ENCODE measurements around the gene USP13.

GRCh38 chr3:179666030-179666429, 13.2 kb downstream of the USP13 start:
- TF ChIP-seq, protein P1, sequence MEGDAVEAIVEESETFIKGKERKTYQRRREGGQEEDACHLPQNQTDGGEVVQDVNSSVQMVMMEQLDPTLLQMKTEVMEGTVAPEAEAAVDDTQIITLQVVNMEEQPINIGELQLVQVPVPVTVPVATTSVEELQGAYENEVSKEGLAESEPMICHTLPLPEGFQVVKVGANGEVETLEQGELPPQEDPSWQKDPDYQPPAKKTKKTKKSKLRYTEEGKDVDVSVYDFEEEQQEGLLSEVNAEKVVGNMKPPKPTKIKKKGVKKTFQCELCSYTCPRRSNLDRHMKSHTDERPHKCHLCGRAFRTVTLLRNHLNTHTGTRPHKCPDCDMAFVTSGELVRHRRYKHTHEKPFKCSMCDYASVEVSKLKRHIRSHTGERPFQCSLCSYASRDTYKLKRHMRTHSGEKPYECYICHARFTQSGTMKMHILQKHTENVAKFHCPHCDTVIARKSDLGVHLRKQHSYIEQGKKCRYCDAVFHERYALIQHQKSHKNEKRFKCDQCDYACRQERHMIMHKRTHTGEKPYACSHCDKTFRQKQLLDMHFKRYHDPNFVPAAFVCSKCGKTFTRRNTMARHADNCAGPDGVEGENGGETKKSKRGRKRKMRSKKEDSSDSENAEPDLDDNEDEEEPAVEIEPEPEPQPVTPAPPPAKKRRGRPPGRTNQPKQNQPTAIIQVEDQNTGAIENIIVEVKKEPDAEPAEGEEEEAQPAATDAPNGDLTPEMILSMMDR (IDR thresholded peaks at IDR 0.05): no peak
- no peak for TF ChIP-seq POLR2A (IDR thresholded peaks at IDR 0.05)
- TF ChIP-seq POLR2AphosphoS5 (IDR thresholded peaks at IDR 0.05; ENCODE audit: insufficient read depth in 1 of 2, low read depth in 1 of 2): no peak
